NCI-H128 (cell line): ENCODE results near the gene ADAMTS7.
"Not testable (repeated sequence)": the region's sequence is repeated elsewhere in the genome, so short reads cannot be mapped to it uniquely, and the experiment has no call there.

Source experiments
- DNase-seq: peaks from one replicate; lab custom pipeline; 2025; ENCODE audit not compliant: unreplicated experiment; lab: John Stamatoyannopoulos, UW

The ADAMTS7 gene

GRCh38 chr15:78788016-78788660 is 23.1 kb downstream of the ADAMTS7 start:
- no peak for DNase-seq

DNA sequence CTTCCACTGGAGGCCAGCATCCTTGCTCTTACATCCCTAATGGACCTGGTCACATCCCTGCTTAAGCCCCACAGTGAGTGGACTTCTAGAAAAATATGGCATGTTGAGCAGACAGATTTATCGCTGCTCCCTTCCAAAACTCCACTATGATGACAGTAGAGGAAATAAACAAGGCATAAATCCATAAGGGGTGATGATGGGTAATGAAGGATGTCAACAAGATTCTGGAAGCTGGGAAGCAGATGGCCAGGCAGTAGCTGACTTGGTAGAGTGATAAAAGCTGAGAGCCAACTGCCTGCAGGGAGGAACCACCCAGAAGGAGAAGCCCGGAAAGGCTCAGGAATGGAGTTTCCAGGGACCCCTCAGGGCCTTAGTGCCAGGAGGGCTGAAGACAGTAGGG is 28.9 kb downstream of the ADAMTS7 start:
- DNase-seq = not testable (repeated sequence)

GRCh38 chr15:78781381-78781780 is 29.9 kb downstream of the ADAMTS7 start:
- DNase-seq = not testable (repeated sequence)

DNA sequence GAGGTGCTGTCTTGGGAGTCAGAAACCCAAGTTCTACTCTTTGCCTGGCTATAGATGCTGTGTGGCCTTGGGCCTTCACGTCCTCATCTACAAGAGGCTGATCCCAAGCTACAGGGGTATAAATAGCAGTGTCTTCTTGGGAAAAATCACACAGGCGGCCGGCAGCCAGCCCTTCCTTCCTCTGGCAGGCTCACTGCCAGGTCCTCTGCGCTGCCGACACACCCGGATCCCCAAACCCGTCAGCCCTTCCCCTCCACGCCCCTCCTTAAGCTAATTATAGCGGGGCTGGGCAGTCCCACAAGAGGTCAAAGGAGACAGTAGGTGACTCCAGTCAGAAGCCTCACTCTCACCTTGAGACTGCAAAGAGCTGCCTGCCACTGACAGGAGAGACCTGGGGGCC is 31.3 kb downstream of the ADAMTS7 start:
- not testable (repeated sequence) for DNase-seq

GRCh38 chr15:78779176-78779785 is 32.0 kb downstream of the ADAMTS7 start:
- not testable (repeated sequence) for DNase-seq

GRCh38 chr15:78778422-78778821 is 32.8 kb downstream of the ADAMTS7 start:
- DNase-seq = no peak

GRCh38 chr15:78777953-78778345 is 33.3 kb downstream of the ADAMTS7 start:
- DNase-seq = not testable (repeated sequence)

GRCh38 chr15:78777290-78777952 is 33.8 kb downstream of the ADAMTS7 start:
- DNase-seq = not testable (repeated sequence)

DNA sequence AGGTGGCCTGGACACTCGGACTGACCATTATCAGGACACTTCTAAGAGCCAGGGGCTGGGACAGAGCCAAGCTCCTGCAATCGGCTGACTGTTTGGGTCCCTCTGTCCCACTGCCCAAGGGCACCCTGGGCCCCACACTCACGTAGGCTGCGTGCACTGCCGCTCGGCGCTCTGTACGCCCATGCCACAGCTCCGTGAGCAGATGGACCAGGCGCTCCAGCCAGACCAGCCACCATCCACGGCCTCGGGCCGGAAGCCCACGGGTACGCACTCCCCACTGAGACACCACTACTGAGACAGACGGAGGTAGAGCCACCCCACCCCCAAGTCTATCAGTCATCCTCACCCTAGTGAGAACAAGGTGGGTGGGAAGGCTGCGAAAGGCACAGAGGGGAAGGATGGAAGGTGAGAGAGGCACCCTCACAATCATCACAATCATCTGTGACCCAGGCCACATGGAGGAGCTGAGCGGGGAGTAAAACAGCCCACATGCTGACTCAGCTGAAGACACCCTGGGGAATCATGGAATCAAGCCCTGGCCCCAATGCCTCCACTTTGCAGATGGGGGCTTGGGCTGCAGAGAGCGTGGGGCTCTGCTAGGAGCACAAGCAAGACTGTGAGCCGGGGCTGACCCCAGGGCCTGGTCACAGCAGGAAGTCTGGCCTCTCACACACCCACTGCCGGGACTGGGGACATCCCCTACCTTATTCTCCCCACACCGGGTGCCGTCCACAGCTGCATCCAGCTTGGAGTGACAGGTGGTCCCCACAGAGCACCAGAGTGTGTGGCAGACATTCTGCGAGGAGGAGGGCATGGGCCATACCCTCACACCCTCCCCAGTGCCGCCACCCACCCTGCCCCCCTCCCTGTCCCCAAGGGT is 35.0 kb downstream of the ADAMTS7 start:
- not testable (repeated sequence) for DNase-seq

DNA sequence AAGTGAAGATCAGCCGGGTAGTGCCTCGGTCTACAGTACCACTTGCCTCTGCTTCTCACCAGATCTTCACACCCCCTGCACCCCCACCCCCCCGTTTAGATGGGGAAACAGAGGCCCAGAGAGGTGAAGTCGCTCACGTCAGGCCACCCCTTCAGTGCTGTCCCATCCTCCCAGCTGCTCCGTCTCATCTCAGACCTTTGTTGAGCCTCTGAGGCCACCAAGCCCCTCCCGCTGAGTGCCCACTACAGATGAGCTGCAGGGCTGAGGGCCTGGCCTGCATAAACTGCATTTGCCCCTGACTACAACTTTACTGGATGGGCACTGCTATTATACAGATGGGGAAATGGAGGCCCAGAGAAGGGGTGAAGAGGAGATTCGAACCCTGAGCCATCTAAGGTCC is 35.8 kb downstream of the ADAMTS7 start:
- DNase-seq = no peak

GRCh38 chr15:78774451-78774990 is 36.7 kb downstream of the ADAMTS7 start:
- not testable (repeated sequence) for DNase-seq

GRCh38 chr15:78773765-78774450 is 37.4 kb downstream of the ADAMTS7 start:
- DNase-seq = not testable (repeated sequence)

DNA sequence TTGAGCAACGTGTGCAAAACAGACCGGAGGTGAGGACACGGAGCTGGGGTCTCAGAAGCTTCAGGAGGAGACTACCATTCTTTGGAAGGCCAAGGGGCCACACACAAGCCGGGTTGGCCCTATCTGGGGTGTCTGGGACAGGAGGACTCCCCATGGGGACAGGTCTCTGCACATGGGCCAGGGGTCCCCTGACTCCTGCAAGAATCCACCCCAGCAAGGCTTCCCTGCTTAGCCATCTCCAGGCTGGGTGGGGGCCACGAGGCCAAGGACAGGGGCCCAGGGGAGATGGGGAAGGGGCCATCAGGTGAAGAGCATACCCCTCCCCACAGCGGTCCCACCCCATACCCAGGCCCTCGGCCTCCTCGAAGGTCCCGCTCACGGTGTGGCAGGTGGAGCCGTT is 38.5 kb downstream of the ADAMTS7 start:
- DNase-seq = no peak

- not testable (repeated sequence) for DNase-seq
Observed at GRCh38 chr15:78771436-78772000, 39.7 kb downstream of the ADAMTS7 start.

- not testable (repeated sequence) for DNase-seq
Observed at GRCh38 chr15:78771020-78771419, 40.2 kb downstream of the ADAMTS7 start.

- not testable (repeated sequence) for DNase-seq
Observed at GRCh38 chr15:78769473-78770225, 41.6 kb downstream of the ADAMTS7 start.

DNA sequence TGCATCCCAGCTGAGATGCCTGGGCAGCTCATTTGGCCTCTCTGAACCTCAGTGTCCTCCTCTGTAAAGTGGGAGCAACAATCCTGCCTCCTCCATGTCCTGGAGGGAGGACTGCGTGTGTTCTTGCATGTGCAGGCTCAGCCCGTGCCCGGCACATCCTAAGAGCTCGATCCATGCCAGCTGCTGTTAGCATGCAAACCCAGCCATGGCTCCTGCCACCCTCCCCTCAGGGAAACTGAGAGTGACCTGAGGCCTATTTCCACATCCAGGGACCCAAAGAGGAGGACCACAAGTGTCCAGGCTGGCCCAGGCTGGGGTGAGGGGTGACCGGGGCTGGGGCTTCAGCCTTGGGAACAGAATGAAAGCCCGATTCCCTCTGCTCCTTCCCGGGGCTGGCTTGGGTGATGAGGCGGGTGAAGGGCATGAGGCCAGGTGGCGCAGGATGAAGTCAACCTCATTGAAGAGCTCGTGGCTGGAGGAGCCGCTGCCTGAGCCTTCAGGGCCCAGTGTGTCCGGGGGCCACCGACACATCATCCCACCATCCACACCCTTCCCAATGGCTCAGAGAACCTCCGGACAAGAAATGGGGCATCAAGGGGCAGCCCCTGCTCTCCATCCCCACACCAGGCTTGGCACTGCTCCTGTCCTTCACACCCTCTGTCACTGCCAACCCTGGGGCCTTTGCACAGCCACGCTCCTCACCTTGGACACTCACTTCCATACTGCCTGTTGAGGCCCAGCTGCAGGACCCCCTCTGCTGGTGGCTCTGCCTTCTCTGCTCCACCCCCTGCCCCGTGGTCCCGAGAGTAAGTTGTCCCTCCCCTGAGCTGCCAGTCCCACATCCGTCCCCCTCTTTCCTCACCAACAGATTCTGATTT is 42.5 kb downstream of the ADAMTS7 start:
- DNase-seq = no peak

DNA sequence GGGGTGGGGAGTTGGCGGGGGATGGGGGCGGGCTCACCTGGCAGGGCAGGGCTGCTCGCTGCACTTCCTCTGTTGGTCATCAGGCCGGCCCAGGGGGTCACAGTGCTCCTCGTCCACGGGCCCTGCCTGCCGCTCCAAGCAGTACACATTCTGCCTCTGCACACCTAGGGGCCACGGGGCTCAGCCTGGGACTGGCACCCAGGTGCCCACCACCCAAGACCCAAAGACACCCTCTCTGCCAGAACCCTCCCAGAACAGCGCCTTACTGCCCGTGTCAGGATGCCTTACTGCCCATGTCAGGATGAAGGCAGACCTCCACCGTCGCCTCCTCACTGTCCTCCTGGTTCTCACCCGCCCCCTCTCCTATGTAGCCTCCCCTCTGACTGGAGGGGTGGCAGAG is 43.2 kb downstream of the ADAMTS7 start:
- no peak for DNase-seq
